ENCODE data around the gene MSH6. TPM values are rescaled to one million over a fixed set of nuclear protein-coding genes. Genes with fewer than 3 reads are reported as not detected.

MSH6 gene
- total RNA-seq, 2 experiments from 2014 or later = 145 to 151 TPM

DNA sequence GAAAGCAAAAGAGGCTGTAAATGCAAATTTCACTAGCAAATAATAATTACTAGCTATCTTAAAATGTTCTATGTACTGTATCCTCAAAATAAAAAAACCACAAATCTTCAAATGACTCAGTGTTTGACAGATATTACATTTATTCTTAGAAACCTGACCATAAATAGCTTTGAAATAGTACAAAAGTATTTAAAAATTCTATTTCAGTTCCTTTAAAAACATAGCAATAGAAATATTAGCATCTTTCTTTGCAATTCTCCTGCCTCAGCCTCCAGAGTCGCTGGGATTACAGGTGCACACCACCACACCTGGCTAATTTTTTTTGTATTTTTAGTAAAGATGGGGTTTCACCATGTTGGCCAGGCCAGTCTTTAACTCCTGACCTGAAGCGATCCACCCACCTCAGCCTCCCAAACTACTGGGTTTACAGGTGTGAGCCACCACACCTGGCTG, 50.6 kb downstream of the MSH6 start:
- TF ChIP-seq, protein P1, sequence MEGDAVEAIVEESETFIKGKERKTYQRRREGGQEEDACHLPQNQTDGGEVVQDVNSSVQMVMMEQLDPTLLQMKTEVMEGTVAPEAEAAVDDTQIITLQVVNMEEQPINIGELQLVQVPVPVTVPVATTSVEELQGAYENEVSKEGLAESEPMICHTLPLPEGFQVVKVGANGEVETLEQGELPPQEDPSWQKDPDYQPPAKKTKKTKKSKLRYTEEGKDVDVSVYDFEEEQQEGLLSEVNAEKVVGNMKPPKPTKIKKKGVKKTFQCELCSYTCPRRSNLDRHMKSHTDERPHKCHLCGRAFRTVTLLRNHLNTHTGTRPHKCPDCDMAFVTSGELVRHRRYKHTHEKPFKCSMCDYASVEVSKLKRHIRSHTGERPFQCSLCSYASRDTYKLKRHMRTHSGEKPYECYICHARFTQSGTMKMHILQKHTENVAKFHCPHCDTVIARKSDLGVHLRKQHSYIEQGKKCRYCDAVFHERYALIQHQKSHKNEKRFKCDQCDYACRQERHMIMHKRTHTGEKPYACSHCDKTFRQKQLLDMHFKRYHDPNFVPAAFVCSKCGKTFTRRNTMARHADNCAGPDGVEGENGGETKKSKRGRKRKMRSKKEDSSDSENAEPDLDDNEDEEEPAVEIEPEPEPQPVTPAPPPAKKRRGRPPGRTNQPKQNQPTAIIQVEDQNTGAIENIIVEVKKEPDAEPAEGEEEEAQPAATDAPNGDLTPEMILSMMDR (IDR thresholded peaks at IDR 0.05) = no peak
- CTCF ChIA-PET = interaction anchor here (0.8 to 1.0 kb wide), 2 partner anchors 23 to 66 kb away, joined by 3 read pairs; no protein-coding TSS in a partner anchor
- ATAC-seq = no peak

DNA sequence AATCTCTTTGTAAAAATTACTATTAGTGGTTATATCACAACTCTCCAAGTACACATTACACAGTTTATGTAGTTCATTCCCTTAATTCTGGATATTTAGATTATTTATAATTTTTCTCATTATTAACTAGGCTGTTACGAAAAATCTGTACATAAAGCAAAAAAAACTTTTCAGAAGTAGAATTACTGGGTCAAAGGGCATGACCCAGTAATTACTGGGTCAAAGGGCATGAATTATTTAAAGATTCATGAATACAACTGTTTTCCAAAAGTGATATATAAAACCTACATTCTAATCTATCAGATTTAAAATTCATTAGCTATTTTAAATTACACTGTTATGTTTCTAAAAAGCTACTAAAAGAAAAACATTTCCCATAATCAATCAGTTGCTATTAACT, 55.3 kb downstream of the MSH6 start:
- Mint-ChIP-seq H3K27ac (no peak overlapping the region), H3K27me3 (no peaks in the 10 kb centered on the region), H3K4me3 (no peak overlapping the region), H3K4me1 (ENCODE audit: low read depth) (peaks cover 17% of the 10 kb centered on the region), H3K9me3 (no peaks in the 10 kb centered on the region), H3K36me3 (ENCODE audit: low read depth) (peaks cover 30% of the 10 kb centered on the region)
- ATAC-seq (no peak), DNase-seq (no peak)
- TF ChIP-seq, protein P1 (IDR thresholded peaks at IDR 0.05) = no peak
- CTCF ChIA-PET = no interaction called here
- intact Hi-C loops (cut with micrococcal nuclease) = no loop called here
- POLR2A ChIA-PET = interaction anchor here (0.6 kb wide), 1 partner anchor 73 kb away, joined by 3 read pairs; no protein-coding TSS in a partner anchor

More for the DNA sequence above, 50.6 kb downstream of the MSH6 start:
- peaks cover 1% of the 10 kb centered on the region for H3K4me1 Mint-ChIP-seq (ENCODE audit: low read depth)
- no peak overlapping the region for H3K4me3 Mint-ChIP-seq
- H3K27ac Mint-ChIP-seq = no peak overlapping the region
- H3K27me3 Mint-ChIP-seq = no peaks in the 10 kb centered on the region
- H3K9me3 Mint-ChIP-seq = no peaks in the 10 kb centered on the region
- POLR2A ChIA-PET = no interaction called here
- intact Hi-C loops (cut with micrococcal nuclease) = no loop called here
- H3K36me3 Mint-ChIP-seq (ENCODE audit: low read depth) = peaks cover 39% of the 10 kb centered on the region
- no peak for DNase-seq

DNA sequence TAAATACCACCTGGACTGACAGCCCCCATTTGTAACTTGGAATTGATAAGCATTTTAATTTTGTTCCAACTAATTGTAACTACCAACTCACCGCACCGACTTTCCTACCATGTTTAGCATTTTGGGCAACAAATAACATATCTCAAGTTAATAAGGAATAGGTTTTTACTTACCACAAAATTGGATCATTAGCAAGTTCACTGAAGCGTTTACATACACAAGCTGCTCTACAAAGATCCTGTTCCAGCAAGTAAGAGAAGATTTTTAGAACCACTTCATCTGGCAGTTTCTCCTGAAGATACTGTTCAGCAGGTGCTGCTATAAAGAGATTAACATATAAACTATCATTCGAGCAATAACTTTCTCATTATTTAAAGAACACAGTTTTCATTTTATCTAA, 55.7 kb downstream of the MSH6 start:
- CTCF ChIA-PET = interaction anchor here (1.2 kb wide), 1 partner anchor 18 kb away, joined by 3 read pairs; no protein-coding TSS in a partner anchor
- TF ChIP-seq, protein P1 (IDR thresholded peaks at IDR 0.05) = no peak
- no peak overlapping the region for H3K4me3 Mint-ChIP-seq
- intact Hi-C loops (cut with micrococcal nuclease) = no loop called here
- no peaks in the 10 kb centered on the region for H3K9me3 Mint-ChIP-seq
- DNase-seq (no peak), ATAC-seq (no peak)
- POLR2A ChIA-PET = interaction anchor here (0.6 kb wide), 1 partner anchor 74 kb away, joined by 3 read pairs; no protein-coding TSS in a partner anchor
- H3K27me3 Mint-ChIP-seq = no peaks in the 10 kb centered on the region
- peaks cover 30% of the 10 kb centered on the region for H3K36me3 Mint-ChIP-seq (ENCODE audit: low read depth)
- peaks cover 21% of the 10 kb centered on the region for H3K4me1 Mint-ChIP-seq (ENCODE audit: low read depth)
- no peak overlapping the region for H3K27ac Mint-ChIP-seq

DNA sequence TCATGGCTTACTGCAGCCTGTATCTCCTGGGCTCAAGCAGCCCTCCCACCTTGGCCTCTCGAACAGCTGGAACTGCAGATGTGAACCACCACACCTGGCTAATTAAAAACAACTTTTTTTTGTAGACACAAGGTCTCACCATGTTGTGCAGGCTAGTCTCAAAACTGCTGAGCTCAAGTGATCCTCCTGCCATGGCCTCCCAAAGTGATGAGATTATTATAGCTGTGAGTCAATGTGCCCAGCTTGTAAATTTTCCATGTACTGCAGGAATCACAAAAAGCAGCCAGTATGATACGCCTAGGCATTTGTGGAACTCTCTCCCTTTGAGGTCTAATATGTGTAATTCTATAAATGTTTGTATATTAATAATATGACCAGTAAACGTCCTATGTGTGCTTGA, 59.9 kb downstream of the MSH6 start:
- Mint-ChIP-seq H3K9me3 (no peaks in the 10 kb centered on the region), H3K27ac (peak overlapping the region; percentile 59), H3K36me3 (ENCODE audit: low read depth) (peaks cover 13% of the 10 kb centered on the region), H3K27me3 (no peaks in the 10 kb centered on the region), H3K4me1 (ENCODE audit: low read depth) (peaks cover 33% of the 10 kb centered on the region), H3K4me3 (no peak overlapping the region)
- ATAC-seq (no peak), DNase-seq (no peak)
- TF ChIP-seq, protein P1 (IDR thresholded peaks at IDR 0.05) = no peak
- intact Hi-C loops (cut with micrococcal nuclease) = no loop called here
- ChIA-PET POLR2A (interaction anchor here (1.0 kb wide), 1 partner anchor 60 kb away, joined by 3 read pairs; no protein-coding TSS in a partner anchor), CTCF (interaction anchor here (1.4 to 1.8 kb wide), 4 partner anchors 14 to 265 kb away, joined by 3 to 6 read pairs (median 4); no protein-coding TSS in a partner anchor)

DNA sequence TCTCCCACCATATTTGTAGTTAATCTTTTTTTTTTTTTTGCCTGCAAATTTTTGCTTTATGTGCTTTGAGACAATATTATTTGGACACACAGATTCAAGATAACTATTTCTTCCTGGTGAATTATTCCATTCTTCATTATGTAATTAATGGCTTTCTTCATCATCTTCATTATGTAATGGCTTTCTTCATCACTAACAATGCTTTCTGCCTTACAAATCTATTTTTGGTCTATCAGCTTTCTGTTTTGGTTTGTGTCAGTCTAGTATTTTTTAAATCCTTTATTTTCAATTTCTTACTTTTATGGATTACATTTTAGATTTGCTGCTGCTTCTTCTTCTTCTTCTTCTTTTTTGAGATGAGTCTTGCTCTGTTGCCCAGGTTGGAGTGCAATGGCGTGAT, 60.5 kb downstream of the MSH6 start:
- POLR2A ChIA-PET = interaction anchor here (1.0 kb wide), 1 partner anchor 60 kb away, joined by 3 read pairs; no protein-coding TSS in a partner anchor
- Mint-ChIP-seq H3K9me3 (no peaks in the 10 kb centered on the region), H3K4me1 (ENCODE audit: low read depth) (peaks cover 33% of the 10 kb centered on the region), H3K4me3 (no peak overlapping the region), H3K27ac (peak overlapping the region; percentile 42), H3K36me3 (ENCODE audit: low read depth) (peaks cover 15% of the 10 kb centered on the region), H3K27me3 (no peaks in the 10 kb centered on the region)
- TF ChIP-seq, protein P1 (IDR thresholded peaks at IDR 0.05) = no peak
- intact Hi-C loops (cut with micrococcal nuclease) = no loop called here
- CTCF ChIA-PET = interaction anchor here (1.5 to 1.8 kb wide), 2 partner anchors 262 to 265 kb away, joined by 3 to 6 read pairs; no protein-coding TSS in a partner anchor
- no peak for DNase-seq
- no peak for ATAC-seq
